Measurements from ENCODE around the gene REXO5. TPM values are rescaled to one million over a fixed set of nuclear protein-coding genes. Genes with fewer than 3 reads are reported as not detected.

The REXO5 gene
- total and polyA plus RNA-seq, 10 of the 15 experiments (the other 5 are each of a cell fraction or from before 2014, with no cell fraction given) = 3.8 to 15.5 (median 10.1) TPM

DNA sequence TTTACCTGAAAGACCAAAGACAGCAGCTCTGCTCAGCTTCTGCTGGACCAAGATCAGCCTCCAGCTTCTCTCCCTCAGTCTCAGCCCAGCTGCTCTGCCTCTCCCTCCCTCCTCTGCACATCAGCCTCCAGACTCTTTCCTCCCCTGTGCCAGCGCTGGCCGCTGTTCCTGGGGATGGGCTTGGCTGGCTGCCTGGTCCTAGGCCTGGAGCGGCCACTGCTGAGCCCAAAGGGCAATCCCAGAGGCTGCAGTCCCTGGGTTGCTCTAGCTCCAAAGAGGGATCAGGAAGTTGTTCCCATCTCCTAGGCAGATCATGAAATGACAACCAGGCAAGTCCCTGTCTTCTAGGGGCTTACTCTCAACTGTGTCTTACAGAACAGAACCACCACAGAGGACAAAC is 62.6 kb downstream of the REXO5 start:
- WGBS (ENCODE audit: insufficient coverage, insufficient replicate concordance, low lambda C conversion rate, missing lambda C conversion rate) = 82% methylated on average over 3 of the region's 3 CpGs
- H3K9ac ChIP-seq (ENCODE audit: control insufficient read depth, insufficient read depth, low read length) = no peak overlapping the region
- ChIA-PET CTCF (interaction anchor here (6.8 kb wide), 1 partner anchor 18 kb away, joined by 40 read pairs; no protein-coding TSS in a partner anchor), SMC1A (ENCODE audit: uncharacterized antibody, unreplicated experiment) (interaction anchor here (0.6 to 6.1 kb wide), 2 partner anchors 8 to 117 kb away, joined by 3 to 83 read pairs; no protein-coding TSS in a partner anchor), RAD21 (ENCODE audit: unreplicated experiment) (interaction anchor here (6.0 kb wide), 1 partner anchor 31 kb away, joined by 31 read pairs; the partner anchor contains the start of genes DCUN1D3 and LYRM1), POLR2A (no interaction called here)
- intact Hi-C loops (cut with micrococcal nuclease; ENCODE audit: unreplicated experiment) (no loop called here), in situ Hi-C loops (cut with MboI) (no loop called here)
- no peak overlapping the region for H3K4me2 ChIP-seq (ENCODE audit: control insufficient read depth, insufficient read depth)
- BruUV-seq (replicated peaks) = no TSS peak
- H3K4me1 ChIP-seq (ENCODE audit: control insufficient read depth, insufficient read depth, low read length) = peaks cover 45% of the 10 kb centered on the region
- H3K27ac ChIP-seq (ENCODE audit: control insufficient read depth, insufficient read depth) = no peak overlapping the region
- no peak overlapping the region for H2AFZ ChIP-seq (ENCODE audit: control insufficient read depth, low read depth, low read length)
- no peak for ATAC-seq
- FAIRE-seq = no peak
- no peaks in the 10 kb centered on the region for H3K36me3 ChIP-seq (ENCODE audit: control insufficient read depth in 2 of 2, insufficient read depth in 2 of 2, low read length in 1 of 2)
- peak; percentile 28; the same call in 1 of the 2 replicates for TF ChIP-seq FOXK2 (IDR thresholded peaks at IDR 0.05)
- no peak for TF ChIP-seq ATF7 (IDR thresholded peaks at IDR 0.05; ENCODE audit: low read depth)
- DNase-seq (ENCODE audit: low read depth, low spot score) = no peak
- H3K79me2 ChIP-seq (ENCODE audit: control insufficient read depth, insufficient read depth, low read length) = peaks cover 16% of the 10 kb centered on the region
- no peaks in the 10 kb centered on the region for H3K9me3 ChIP-seq (replicated peaks; ENCODE audit: control insufficient read depth, insufficient read depth, low read length)
- no peaks in the 10 kb centered on the region for H4K20me1 ChIP-seq (ENCODE audit: control insufficient read depth, insufficient read depth)
- no peak overlapping the region for H3K4me3 ChIP-seq
- H3K27me3 ChIP-seq (replicated peaks in 1 of 2; ENCODE audit: control insufficient read depth in 2 of 2, insufficient read depth in 2 of 2, low read length in 1 of 2) = no peaks in the 10 kb centered on the region

DNA sequence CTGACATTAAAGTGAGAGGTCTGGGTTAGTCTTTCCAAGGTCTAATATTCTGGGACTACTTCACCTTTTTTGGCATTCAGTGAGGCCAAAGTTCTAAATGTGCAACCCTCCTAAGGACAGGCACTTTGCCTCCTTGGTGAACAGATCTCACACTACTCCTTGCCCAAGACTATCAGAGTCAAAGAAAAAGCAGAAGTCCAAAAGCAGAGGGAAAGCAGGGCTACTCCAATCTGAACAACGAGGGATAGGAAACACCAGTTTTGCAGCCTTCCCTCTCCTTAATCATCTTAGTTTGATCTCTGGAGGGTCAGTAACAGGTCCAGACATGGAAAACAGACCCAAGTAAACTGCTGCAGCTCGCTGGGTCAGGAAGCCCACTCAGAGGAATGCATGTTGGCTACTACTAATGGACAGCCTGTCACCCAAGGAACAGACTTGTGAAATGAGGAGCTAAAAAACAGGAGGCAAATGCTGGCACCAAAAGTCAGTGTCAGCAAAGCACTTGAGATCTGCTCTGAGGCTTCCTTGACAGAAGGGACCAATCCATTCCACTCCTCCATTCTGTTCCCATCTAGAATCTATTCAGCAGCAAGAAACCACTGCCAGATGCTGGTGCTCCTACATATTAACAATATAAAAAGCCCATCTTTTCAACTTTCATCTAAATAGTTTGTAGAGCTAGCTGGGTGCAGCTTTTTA is 63.9 kb downstream of the REXO5 start:
- no peaks in the 10 kb centered on the region for H3K36me3 ChIP-seq (ENCODE audit: control insufficient read depth in 2 of 2, insufficient read depth in 2 of 2, low read length in 1 of 2)
- RAD21 ChIA-PET (ENCODE audit: unreplicated experiment) = no interaction called here
- DNase-seq (ENCODE audit: low read depth, low spot score) (no peak), FAIRE-seq (no peak), ATAC-seq (no peak)
- 66% methylated on average over 2 of the region's 2 CpGs for WGBS (ENCODE audit: insufficient coverage, insufficient replicate concordance, low lambda C conversion rate, missing lambda C conversion rate)
- no peaks in the 10 kb centered on the region; the same call in 2 of the 3 replicates for H3K9me3 ChIP-seq (replicated peaks; ENCODE audit: control insufficient read depth, insufficient read depth, low read length)
- H3K27ac ChIP-seq (ENCODE audit: control insufficient read depth, insufficient read depth) = no peak overlapping the region
- intact Hi-C loops (cut with micrococcal nuclease; ENCODE audit: unreplicated experiment) (no loop called here), in situ Hi-C loops (cut with MboI) (no loop called here)
- no TSS peak for BruUV-seq (replicated peaks)
- peaks cover 49% of the 10 kb centered on the region for H3K4me1 ChIP-seq (ENCODE audit: control insufficient read depth, insufficient read depth, low read length)
- no peak overlapping the region for H2AFZ ChIP-seq (ENCODE audit: control insufficient read depth, low read depth, low read length)
- no peak overlapping the region for H3K9ac ChIP-seq (ENCODE audit: control insufficient read depth, insufficient read depth, low read length)
- H3K4me3 ChIP-seq = no peak overlapping the region
- POLR2A ChIA-PET = interaction anchor here (1.0 to 2.4 kb wide), 3 partner anchors 8 to 30 kb away, joined by 3 to 11 read pairs (median 3); partner anchors contain the start of genes DCUN1D3 and LYRM1
- H3K27me3 ChIP-seq (replicated peaks in 1 of 2; ENCODE audit: control insufficient read depth in 2 of 2, insufficient read depth in 2 of 2, low read length in 1 of 2) = no peaks in the 10 kb centered on the region
- no peak overlapping the region for H3K4me2 ChIP-seq (ENCODE audit: control insufficient read depth, insufficient read depth)
- peaks cover 14% of the 10 kb centered on the region for H3K79me2 ChIP-seq (ENCODE audit: control insufficient read depth, insufficient read depth, low read length)
- peak; percentile 59; the same call in 1 of the 2 replicates for TF ChIP-seq SPI1 (IDR thresholded peaks at IDR 0.05; ENCODE audit: borderline replicate concordance, insufficient read depth, low read depth, low read length)
- TF ChIP-seq GABPA (IDR thresholded peaks at IDR 0.05; ENCODE audit: low read depth) = no peak
- SMC1A ChIA-PET (ENCODE audit: uncharacterized antibody, unreplicated experiment) = interaction anchor here (1.9 to 6.3 kb wide), 3 partner anchors 15 to 30 kb away, joined by 7 to 50 read pairs (median 9); partner anchors contain the start of genes DCUN1D3 and LYRM1
- H4K20me1 ChIP-seq (ENCODE audit: control insufficient read depth, insufficient read depth) = no peaks in the 10 kb centered on the region
- CTCF ChIA-PET = no interaction called here
